GM23338 (cell line): ENCODE results near the gene HOTAIR.

Source experiments
- CTCF ChIP-seq, 2 experiments: fragments of 200-600 bp in 1 of 2; sonication (generic) in 1 of 2; conservative IDR thresholded peaks; 2 replicates each; pipeline versions ENCODE4 v1.5.1 to v1.6.1; 2016 to 2017; ENCODE audit warnings: antibody characterized with exemption in 2 of 2, low read depth in 2 of 2, mild to moderate bottlenecking in 2 of 2, moderate library complexity in 1 of 2
- EZH2 ChIP-seq: fragments of 200-600 bp; sonication (generic); IDR thresholded peaks from one replicate; pipeline ENCODE4 v1.8.0; 2017; ENCODE audit warnings: antibody characterized with exemption, mild to moderate bottlenecking, low read depth; ENCODE audit not compliant: unreplicated experiment
- EZH2phosphoT487 ChIP-seq: fragments of 200-600 bp; sonication (generic); IDR thresholded peaks from one replicate; pipeline ENCODE4 v1.8.1; 2018; ENCODE audit warnings: antibody characterized with exemption; ENCODE audit not compliant: unreplicated experiment
- JUNB ChIP-seq: IDR thresholded peaks from one replicate; pipeline ENCODE4 v1.6.1; 2016; ENCODE audit warnings: antibody characterized with exemption; ENCODE audit not compliant: unreplicated experiment
- POLR2AphosphoS5 ChIP-seq: IDR thresholded peaks from 2 replicates; pipeline ENCODE4 v1.6.1; 2016; ENCODE audit warnings: antibody characterized with exemption, low read depth
- REST ChIP-seq: IDR thresholded peaks from one replicate; pipeline ENCODE4 v1.6.1; 2018; ENCODE audit warnings: antibody characterized with exemption; ENCODE audit not compliant: unreplicated experiment

GRCh38 chr12:53950437-53950773, 24.3 kb downstream of the HOTAIR start:
- no peak for TF ChIP-seq CTCF (conservative IDR thresholded peaks at IDR 0.05; ENCODE audit: low read depth in 2 of 2)
- peak; percentile 10 for TF ChIP-seq EZH2
- no peak for TF ChIP-seq POLR2AphosphoS5
- TF ChIP-seq JUNB, result no peak
- no peak for TF ChIP-seq REST
- no peak for TF ChIP-seq EZH2phosphoT487
